WTC11 (cell line): ENCODE results near the gene GTF2B. TPM values are rescaled to one million over a fixed set of nuclear protein-coding genes. Genes with fewer than 3 reads are reported as not detected.
"Not testable (repeated sequence)": the region's sequence is repeated elsewhere in the genome, so short reads cannot be mapped to it uniquely, and the experiment has no call there.

Experiments used
- ATAC-seq: fragments of 200-7000 bp; cut with Tn5 transposase; 2 replicates; pipeline ENCODE4 v1.10.0; 2021; ENCODE audit warnings: mild to moderate bottlenecking, moderate library complexity
- CTCF ChIA-PET: fragments of 300-600 bp; sonication (Branson Sonifier 250); formaldehyde crosslinking; loops from one replicate; lab custom pipeline; 2021; ENCODE audit warnings: antibody characterized with exemption; lab: Charles Lee
- POLR2A ChIA-PET: fragments of 350-600 bp; sonication (Branson Sonifier 250); formaldehyde crosslinking; loops from one replicate; lab custom pipeline; 2021; ENCODE audit warnings: antibody characterized with exemption; lab: Charles Lee
- DNase-seq: peaks from one replicate; pipeline ENCODE4 v3.0.0; 2021; ENCODE audit warnings: low spot score
- H3K27ac Mint-ChIP-seq: 2 replicates; pipeline ENCODE4 v1.8.0; 2021; ENCODE audit warnings: mixed read lengths
- H3K27me3 Mint-ChIP-seq: 2 replicates; pipeline ENCODE4 v1.8.0; 2021; ENCODE audit warnings: low read depth, mild to moderate bottlenecking, moderate library complexity, mixed read lengths
- H3K36me3 Mint-ChIP-seq: 2 replicates; pipeline ENCODE4 v1.8.0; 2021; ENCODE audit warnings: mixed read lengths
- H3K4me1 Mint-ChIP-seq: 2 replicates; pipeline ENCODE4 v1.8.0; 2022; ENCODE audit warnings: mixed read lengths
- H3K4me3 Mint-ChIP-seq: 2 replicates; pipeline ENCODE4 v1.8.0; 2021; ENCODE audit warnings: mild to moderate bottlenecking, moderate library complexity, mixed read lengths
- H3K9me3 Mint-ChIP-seq: 2 replicates; pipeline ENCODE4 v1.8.0; 2021; ENCODE audit warnings: mixed read lengths
- ATF1 ChIP-seq: sonication (generic); formaldehyde crosslinking; IDR thresholded peaks from 2 replicates; pipeline ENCODE4 v1.8.1; 2023; ENCODE audit warnings: mild to moderate bottlenecking, moderate library complexity, missing genetic modification reagents
- CBFB ChIP-seq: sonication (generic); formaldehyde crosslinking; IDR thresholded peaks from 2 replicates; pipeline ENCODE4 v1.8.1; 2022; ENCODE audit warnings: mild to moderate bottlenecking, low read depth, missing genetic modification reagents
- CTCF ChIP-seq: fragments of 200-600 bp; IDR thresholded peaks from 2 replicates; pipeline ENCODE4 v1.8.0; 2022; ENCODE audit warnings: antibody characterized with exemption
- E2F5 ChIP-seq: sonication (generic); formaldehyde crosslinking; IDR thresholded peaks from 2 replicates; pipeline ENCODE4 v1.8.1; 2022; ENCODE audit warnings: mild to moderate bottlenecking, moderate library complexity, missing genetic modification reagents
- FOXJ3 ChIP-seq: sonication (generic); formaldehyde crosslinking; IDR thresholded peaks from 2 replicates; pipeline ENCODE4 v1.9.0; 2021; ENCODE audit warnings: missing genetic modification reagents, mild to moderate bottlenecking, borderline replicate concordance
- FOXP1 ChIP-seq: sonication (generic); formaldehyde crosslinking; IDR thresholded peaks from 2 replicates; pipeline ENCODE4 v1.8.0; 2022; ENCODE audit warnings: missing genetic modification reagents, mild to moderate bottlenecking, moderate library complexity, borderline replicate concordance
- GTF2I ChIP-seq: fragments of 250-450 bp; sonication (Bioruptor Pico); conservative IDR thresholded peaks from 2 replicates; pipeline ENCODE4 v1.4.0; 2021; ENCODE audit warnings: mild to moderate bottlenecking
- IRF1 ChIP-seq: sonication (generic); formaldehyde crosslinking; IDR thresholded peaks from 2 replicates; pipeline ENCODE4 v1.8.0; 2023; ENCODE audit warnings: missing genetic modification reagents
- NR3C1 ChIP-seq: sonication (generic); formaldehyde crosslinking; conservative IDR thresholded peaks from 2 replicates; pipeline ENCODE4 v1.8.1; 2023; ENCODE audit warnings: low read depth, mild to moderate bottlenecking, missing genetic modification reagents
- OVOL2 ChIP-seq: fragments of 250-450 bp; sonication (Bioruptor Pico); IDR thresholded peaks from 2 replicates; pipeline ENCODE4 v1.9.0; 2021; ENCODE audit warnings: mild to moderate bottlenecking, borderline replicate concordance
- RELA ChIP-seq: sonication (generic); formaldehyde crosslinking; IDR thresholded peaks from 2 replicates; pipeline ENCODE4 v1.8.1; 2022; ENCODE audit warnings: missing genetic modification reagents, mild to moderate bottlenecking, borderline replicate concordance
- TCF7 ChIP-seq: sonication (generic); formaldehyde crosslinking; IDR thresholded peaks from 2 replicates; pipeline ENCODE4 v1.8.0; 2022; ENCODE audit warnings: mild to moderate bottlenecking, low read depth, missing genetic modification reagents, moderate library complexity
- USF2 ChIP-seq: sonication (generic); formaldehyde crosslinking; IDR thresholded peaks from 2 replicates; pipeline ENCODE4 v1.8.1; 2023; ENCODE audit warnings: mild to moderate bottlenecking, missing genetic modification reagents, moderate library complexity
- ZNF121 ChIP-seq: sonication (generic); formaldehyde crosslinking; IDR thresholded peaks from 2 replicates; pipeline ENCODE4 v1.8.0; 2023; ENCODE audit warnings: missing genetic modification reagents
- ZNF232 ChIP-seq: sonication (generic); formaldehyde crosslinking; IDR thresholded peaks from 2 replicates; pipeline ENCODE4 v1.8.0; 2022; ENCODE audit warnings: mild to moderate bottlenecking, missing genetic modification reagents
- ZNF423 ChIP-seq: fragments of 250-450 bp; sonication (Bioruptor Pico); IDR thresholded peaks from 2 replicates; pipeline ENCODE4 v2.1.2; 2022; ENCODE audit warnings: mild to moderate bottlenecking, moderate library complexity
- total RNA-seq: library from RNA; stranded (reverse); gene quantifications from 3 replicates; pipeline ENCODE4 v1.2.3, GENCODE V29; 2021
- TF ChIP-seq, protein P1 (sequence below): fragments of 250-450 bp; sonication (Bioruptor Pico); IDR thresholded peaks from 2 replicates; pipeline ENCODE4 v1.9.0; 2021; ENCODE audit warnings: mild to moderate bottlenecking
- TF ChIP-seq, protein P2 (sequence below): sonication (generic); formaldehyde crosslinking; IDR thresholded peaks from 2 replicates; pipeline ENCODE4 v1.8.0; 2023; ENCODE audit warnings: mild to moderate bottlenecking, missing genetic modification reagents
- TF ChIP-seq, protein P3 (sequence below): fragments of 250-450 bp; sonication (Bioruptor Pico); IDR thresholded peaks from 2 replicates; pipeline ENCODE4 v1.9.0; 2021; ENCODE audit warnings: moderate library complexity, mild to moderate bottlenecking, inconsistent platforms, borderline replicate concordance
- TF ChIP-seq, protein P4 (sequence below): sonication (generic); formaldehyde crosslinking; conservative IDR thresholded peaks from 2 replicates; pipeline ENCODE4 v1.8.1; 2023; ENCODE audit warnings: mild to moderate bottlenecking, low read depth, missing genetic modification reagents, moderate library complexity

The GTF2B gene
- total RNA-seq, 1 experiment from 2014 or later, result 14.2 TPM

DNA sequence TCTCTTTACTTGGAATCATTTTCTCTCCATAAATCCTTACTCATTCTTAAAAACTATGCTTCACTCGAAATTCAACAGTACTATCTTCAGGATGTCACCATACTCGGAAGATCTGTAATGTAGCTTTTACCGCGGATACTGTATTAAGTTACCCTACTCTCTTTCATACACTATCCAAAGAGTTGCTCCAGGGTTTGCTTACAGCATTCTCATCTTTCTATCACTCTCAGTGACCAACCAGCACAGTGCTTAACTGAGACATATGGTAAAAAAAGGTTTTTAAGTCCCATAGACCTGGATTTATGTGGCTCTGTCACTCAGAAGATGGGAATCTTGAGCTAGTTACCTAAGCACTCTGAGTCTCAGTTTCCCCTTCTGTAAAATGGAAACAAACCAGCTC lies 15.8 kb downstream of the GTF2B start (continued):
- TF ChIP-seq ZNF423 (no peak), USF2 (CRISPR knock-in tag) (no peak), ZNF232 (CRISPR knock-in tag) (no peak), IRF1 (no peak), ZNF121 (CRISPR knock-in tag) (no peak), RELA (CRISPR knock-in tag) (no peak)
- TF ChIP-seq, protein P1, sequence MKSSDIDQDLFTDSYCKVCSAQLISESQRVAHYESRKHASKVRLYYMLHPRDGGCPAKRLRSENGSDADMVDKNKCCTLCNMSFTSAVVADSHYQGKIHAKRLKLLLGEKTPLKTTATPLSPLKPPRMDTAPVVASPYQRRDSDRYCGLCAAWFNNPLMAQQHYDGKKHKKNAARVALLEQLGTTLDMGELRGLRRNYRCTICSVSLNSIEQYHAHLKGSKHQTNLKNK (CRISPR knock-in tag), result no peak
- TF ChIP-seq, protein P2, sequence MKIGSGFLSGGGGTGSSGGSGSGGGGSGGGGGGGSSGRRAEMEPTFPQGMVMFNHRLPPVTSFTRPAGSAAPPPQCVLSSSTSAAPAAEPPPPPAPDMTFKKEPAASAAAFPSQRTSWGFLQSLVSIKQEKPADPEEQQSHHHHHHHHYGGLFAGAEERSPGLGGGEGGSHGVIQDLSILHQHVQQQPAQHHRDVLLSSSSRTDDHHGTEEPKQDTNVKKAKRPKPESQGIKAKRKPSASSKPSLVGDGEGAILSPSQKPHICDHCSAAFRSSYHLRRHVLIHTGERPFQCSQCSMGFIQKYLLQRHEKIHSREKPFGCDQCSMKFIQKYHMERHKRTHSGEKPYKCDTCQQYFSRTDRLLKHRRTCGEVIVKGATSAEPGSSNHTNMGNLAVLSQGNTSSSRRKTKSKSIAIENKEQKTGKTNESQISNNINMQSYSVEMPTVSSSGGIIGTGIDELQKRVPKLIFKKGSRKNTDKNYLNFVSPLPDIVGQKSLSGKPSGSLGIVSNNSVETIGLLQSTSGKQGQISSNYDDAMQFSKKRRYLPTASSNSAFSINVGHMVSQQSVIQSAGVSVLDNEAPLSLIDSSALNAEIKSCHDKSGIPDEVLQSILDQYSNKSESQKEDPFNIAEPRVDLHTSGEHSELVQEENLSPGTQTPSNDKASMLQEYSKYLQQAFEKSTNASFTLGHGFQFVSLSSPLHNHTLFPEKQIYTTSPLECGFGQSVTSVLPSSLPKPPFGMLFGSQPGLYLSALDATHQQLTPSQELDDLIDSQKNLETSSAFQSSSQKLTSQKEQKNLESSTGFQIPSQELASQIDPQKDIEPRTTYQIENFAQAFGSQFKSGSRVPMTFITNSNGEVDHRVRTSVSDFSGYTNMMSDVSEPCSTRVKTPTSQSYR (CRISPR knock-in tag), result no peak
- TF ChIP-seq, protein P3, sequence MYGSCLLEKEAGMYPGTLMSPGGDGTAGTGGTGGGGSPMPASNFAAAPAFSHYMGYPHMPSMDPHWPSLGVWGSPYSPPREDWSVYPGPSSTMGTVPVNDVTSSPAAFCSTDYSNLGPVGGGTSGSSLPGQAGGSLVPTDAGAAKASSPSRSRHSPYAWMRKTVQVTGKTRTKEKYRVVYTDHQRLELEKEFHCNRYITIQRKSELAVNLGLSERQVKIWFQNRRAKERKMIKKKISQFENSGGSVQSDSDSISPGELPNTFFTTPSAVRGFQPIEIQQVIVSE (CRISPR knock-in tag), result no peak

DNA sequence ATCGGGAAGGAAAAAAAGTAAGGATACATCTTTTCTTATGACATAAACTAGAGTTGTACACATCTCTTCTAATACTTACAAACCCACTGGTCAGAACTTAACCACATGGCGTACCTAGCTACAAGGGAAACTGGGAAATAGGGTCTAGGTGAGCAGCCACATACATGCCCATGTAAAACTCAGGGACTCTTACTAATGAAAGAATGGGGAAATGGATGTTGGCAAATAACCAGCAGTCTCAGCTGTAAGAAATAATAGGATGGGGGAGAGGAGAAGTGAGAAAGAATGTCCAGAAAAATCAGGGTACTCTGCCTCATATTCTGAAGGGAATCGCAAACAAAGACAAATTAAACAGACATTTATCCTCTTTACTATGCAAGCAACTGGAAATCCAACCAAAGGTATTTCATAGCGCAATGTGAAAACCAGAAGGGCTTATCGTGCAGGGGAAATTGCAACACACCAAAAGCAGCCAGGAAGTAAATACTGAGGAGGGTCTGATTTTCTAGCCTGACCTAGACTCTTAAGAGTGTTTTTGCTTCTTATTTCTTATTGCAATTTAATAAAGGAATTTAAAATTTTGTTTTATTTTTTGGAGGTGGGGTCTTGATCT lies 17.5 kb downstream of the GTF2B start:
- ChIA-PET POLR2A (interaction anchor here (0.6 kb wide), 1 partner anchor 1981 kb away, joined by 3 read pairs; no protein-coding TSS in a partner anchor), CTCF (interaction anchor here (0.6 to 0.8 kb wide), 2 partner anchors 138 to 218 kb away, joined by 3 read pairs; no protein-coding TSS in a partner anchor)
- DNase-seq (no peak), ATAC-seq (no peak)
- Mint-ChIP-seq H3K27ac (no peak overlapping the region), H3K27me3 (no peaks in the 10 kb centered on the region), H3K9me3 (no peaks in the 10 kb centered on the region), H3K36me3 (0 out of 2 replicates have a peak, but pooled peaks cover 2% of the 10 kb centered on the region), H3K4me1 (no peaks in the 10 kb centered on the region), H3K4me3 (no peak overlapping the region)
- no peak for TF ChIP-seq ZNF232 (CRISPR knock-in tag)
- TF ChIP-seq ZNF121 (CRISPR knock-in tag), result no peak
- no peak for TF ChIP-seq TCF7 (CRISPR knock-in tag)
- TF ChIP-seq NR3C1, result no peak
- no peak for TF ChIP-seq RELA (CRISPR knock-in tag)
- no peak for TF ChIP-seq CTCF
- no peak for TF ChIP-seq CBFB (CRISPR knock-in tag)
- no peak for TF ChIP-seq FOXJ3 (CRISPR knock-in tag)
- no peak for TF ChIP-seq FOXP1
- TF ChIP-seq, protein P4, sequence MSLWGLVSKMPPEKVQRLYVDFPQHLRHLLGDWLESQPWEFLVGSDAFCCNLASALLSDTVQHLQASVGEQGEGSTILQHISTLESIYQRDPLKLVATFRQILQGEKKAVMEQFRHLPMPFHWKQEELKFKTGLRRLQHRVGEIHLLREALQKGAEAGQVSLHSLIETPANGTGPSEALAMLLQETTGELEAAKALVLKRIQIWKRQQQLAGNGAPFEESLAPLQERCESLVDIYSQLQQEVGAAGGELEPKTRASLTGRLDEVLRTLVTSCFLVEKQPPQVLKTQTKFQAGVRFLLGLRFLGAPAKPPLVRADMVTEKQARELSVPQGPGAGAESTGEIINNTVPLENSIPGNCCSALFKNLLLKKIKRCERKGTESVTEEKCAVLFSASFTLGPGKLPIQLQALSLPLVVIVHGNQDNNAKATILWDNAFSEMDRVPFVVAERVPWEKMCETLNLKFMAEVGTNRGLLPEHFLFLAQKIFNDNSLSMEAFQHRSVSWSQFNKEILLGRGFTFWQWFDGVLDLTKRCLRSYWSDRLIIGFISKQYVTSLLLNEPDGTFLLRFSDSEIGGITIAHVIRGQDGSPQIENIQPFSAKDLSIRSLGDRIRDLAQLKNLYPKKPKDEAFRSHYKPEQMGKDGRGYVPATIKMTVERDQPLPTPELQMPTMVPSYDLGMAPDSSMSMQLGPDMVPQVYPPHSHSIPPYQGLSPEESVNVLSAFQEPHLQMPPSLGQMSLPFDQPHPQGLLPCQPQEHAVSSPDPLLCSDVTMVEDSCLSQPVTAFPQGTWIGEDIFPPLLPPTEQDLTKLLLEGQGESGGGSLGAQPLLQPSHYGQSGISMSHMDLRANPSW (CRISPR knock-in tag), result no peak
- no peak for TF ChIP-seq GTF2I (CRISPR knock-in tag)
- TF ChIP-seq E2F5, result no peak
- no peak for TF ChIP-seq OVOL2 (CRISPR knock-in tag)
- TF ChIP-seq ATF1 (CRISPR knock-in tag), result no peak
- TF ChIP-seq, protein P1 (CRISPR knock-in tag), result no peak

DNA sequence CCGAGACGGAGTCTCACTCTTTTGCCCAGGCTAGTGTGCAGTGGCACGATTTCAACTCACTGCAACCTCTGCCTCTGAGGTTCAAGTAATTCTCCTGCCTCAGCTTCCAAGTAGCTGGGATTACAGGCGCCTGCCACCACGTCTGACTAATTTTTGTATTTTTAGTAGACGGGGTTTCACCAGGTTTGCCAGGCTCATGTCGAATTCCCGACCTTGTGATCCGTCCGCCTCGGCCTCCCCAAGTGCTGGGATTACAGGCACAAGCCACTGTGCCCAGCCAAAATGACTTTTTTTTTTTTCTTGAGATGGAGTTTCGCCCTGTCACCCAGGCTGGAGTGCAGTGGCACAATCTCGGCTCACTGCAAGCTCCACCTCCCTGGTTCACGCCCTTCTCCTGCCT lies 21.7 kb downstream of the GTF2B start:
- H3K4me1 Mint-ChIP-seq, H3K36me3 Mint-ChIP-seq, H3K4me3 Mint-ChIP-seq, H3K27ac Mint-ChIP-seq, H3K27me3 Mint-ChIP-seq, H3K9me3 Mint-ChIP-seq, ATAC-seq, POLR2A ChIA-PET, DNase-seq: not testable (repeated sequence)
- CTCF ChIA-PET, result interaction anchor here (0.7 kb wide), 1 partner anchor 212 kb away, joined by 3 read pairs; no protein-coding TSS in a partner anchor
